Activated CD4-positive, alpha-beta T cell treated with anti-CD3 and anti-CD28 coated beads, Interleukin-2, amount 50 U/mL, for 1 hour (primary cell): ENCODE measurements around the gene RPS6KA2.

ENCODE experiments used
- DNase-seq: peaks from one replicate; pipeline ENCODE4 v3.0.0-alpha.2; 2020

RPS6KA2 gene

DNA sequence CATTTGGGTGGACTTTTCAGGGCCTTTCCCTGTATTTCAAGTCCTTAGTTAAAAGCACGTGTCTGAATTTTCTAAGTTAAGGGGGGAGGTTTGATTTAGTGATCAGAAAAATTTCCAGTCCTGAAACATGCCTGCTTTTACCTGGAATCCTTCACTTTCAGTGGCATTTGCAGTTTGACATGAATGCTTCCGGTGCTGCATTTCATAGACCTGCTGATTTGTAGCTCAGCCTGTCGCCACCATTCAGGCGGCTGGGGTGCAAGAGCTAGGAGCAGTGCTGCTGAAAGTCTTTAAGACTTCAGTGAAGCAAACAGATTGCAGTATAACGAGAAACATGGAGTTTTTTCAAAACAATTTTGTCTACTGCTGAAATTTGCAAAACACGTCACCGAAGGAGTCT, 14.0 kb downstream of the RPS6KA2 start:
- DNase-seq = no peak

DNA sequence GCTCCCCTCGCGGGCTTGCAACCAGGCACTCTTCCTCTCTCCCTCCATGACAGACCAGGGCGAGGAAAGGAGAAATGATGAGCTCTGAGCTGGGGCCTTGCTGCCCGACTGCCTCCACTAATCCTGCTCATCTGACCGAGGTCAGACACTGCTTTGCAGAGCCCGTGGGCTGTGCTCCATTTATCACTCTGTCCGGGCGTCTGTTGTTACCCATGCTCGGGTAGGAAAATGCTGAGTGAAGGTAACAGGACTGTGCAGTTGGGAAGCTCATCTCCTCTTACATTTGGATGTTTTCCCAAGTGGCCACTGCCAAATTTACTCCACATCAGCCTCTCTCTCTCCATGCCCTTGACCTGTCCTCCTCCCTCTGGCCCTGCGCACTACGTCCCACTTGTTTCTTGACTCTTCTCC, 14.6 kb downstream of the RPS6KA2 start:
- no peak for DNase-seq

GRCh38 chr6:166611631-166612030, 15.4 kb downstream of the RPS6KA2 start:
- DNase-seq = no peak

GRCh38 chr6:166610069-166610468, 17.0 kb downstream of the RPS6KA2 start:
- DNase-seq = no peak

GRCh38 chr6:166608774-166609173, 18.3 kb downstream of the RPS6KA2 start:
- no peak for DNase-seq

- DNase-seq = no peak
These were observed 21.3 kb downstream of the RPS6KA2 start for GRCh38 chr6:166605752-166606151.

DNA sequence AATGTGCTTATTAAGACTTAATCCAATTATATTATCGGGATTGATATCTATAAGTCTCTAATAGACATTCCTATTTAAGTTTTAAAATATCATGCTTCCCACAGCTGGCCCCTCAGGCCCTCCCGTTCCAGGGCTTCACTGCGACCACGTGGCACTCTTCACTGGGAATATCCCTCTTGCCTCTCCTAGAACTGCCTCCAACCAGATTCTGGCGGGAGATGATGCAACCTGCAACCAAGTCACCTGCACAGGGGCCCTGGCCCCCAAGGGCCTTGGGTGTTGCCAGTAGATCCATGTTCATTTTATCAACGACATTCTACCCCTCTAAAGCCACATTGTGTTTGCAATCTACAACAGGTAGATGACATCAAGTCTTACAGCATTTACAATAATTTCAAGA, 22.1 kb downstream of the RPS6KA2 start:
- no peak for DNase-seq

DNA sequence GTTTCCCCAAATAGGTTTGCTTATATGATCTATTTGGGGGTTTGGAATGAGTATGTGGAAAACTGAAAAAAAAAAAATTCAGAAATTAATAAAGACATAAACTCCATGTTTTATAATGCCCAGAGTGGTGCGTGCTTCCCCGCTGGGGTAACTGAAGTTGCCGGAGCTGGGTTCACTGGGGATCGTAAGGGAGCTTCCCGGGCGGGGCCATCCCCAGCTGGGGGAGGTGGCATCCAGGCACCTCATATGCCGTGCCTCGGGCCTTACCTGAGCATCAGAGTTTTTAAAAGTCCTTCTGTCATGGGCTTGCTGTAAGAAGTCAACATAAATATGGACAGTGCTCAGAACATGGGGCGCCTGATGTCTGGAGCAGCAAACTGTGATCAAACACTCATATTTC, 22.7 kb downstream of the RPS6KA2 start:
- DNase-seq = no peak

- DNase-seq = no peak
These were observed 23.9 kb downstream of the RPS6KA2 start for GRCh38 chr6:166603043-166603690.

GRCh38 chr6:166601956-166602355, 25.1 kb downstream of the RPS6KA2 start:
- no peak for DNase-seq

DNA sequence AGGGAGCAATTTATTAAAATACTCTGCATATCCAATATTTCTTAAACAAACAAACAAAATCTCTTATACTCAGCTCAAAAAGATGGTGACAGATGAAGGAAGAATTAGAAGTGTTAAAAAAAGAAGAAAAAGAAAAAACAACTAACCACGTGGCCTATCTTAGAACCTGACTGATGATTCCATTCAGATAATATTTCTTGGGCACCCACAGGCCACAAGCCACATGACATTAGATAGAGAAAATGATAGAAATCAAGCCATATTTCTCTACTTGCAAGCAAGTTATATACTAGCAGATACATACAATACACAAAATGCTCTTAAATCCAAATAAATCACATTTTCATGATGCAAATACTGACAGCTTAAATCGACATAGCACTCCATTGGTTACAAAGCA, 26.1 kb downstream of the RPS6KA2 start:
- no peak for DNase-seq

DNA sequence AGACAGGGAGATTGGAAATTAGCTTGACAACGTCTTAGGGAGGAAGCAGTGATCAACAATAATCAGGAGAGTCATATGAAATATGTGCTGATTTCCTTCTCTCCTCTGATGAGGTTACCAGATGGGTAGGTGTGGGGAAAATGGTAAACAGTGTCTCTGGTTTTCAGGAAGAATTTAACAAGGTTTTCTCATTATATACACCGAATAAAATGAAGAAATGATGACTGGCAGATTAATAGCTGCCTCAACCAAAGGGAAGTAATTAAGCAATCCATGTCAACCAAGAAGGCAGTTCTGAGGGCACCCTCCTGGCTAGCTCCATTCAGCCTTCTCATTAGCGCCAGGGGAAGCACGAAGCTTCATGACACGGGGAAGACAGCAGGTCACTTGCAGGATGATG, 27.8 kb downstream of the RPS6KA2 start:
- DNase-seq = no peak

DNA sequence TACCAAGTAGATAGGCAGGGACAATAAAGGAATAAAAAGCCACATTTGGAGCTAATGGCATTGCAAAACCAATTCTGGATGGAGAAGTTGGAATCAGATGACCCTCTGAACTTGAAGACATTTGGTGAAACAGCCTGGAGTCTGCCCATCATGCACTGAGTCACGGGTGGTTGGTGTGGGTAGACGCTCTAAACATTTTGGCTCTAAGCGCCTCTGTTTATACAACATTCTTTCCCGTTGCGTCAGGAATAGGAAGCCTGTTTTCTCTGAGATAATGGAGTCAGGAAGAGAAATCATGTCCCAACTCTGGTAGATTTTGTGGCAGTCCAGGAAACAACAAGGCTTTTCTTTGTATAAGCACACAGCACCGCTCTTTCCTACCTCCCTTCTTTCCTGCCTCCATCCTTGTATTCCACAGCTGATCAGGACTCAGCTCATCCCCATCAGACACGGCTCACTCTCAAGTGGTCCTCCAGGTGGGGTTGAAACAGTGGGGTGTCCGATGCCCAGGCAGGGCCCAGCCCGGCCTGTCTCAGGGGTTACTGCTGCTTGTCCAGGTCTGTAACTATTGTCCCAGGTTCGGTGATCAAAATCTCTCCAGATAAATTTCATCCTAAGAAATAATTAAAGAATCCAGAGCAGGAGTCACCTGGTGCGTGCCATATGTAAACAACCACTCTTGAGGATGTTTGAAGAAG, 28.5 kb downstream of the RPS6KA2 start:
- no peak for DNase-seq

DNA sequence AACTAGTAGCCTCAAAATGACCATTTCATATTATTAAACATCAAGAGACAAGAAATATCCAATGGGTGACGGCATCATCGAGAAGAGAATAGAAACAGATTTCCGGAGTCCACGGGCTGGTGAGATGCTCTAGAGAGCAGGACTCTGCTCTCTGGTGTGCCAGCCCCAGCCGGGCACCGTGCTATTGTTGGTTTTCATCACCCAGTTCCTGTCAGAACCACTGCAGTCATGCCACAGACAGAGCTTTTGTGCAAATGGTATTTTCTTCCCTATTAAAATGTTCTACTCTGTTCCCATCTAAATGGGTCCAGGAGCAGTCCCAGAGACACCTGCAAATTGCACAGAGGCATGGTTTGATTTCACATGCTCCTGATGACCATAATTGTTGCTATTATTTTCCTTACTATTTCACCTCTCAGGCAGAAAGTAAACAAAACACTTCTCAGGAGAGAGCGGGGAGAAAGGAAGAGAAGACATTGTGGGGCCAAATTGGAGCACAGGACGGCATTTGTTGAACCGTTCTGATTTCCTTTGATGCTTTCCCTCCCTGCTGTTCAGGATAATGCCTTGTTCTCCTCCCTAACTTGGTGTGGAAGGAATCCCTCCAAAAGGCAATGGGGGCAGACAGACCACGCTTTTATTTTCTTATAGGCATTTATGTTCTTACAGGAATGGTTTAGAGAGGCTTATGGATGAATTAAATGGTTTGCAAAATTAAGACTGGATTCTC, 29.2 kb downstream of the RPS6KA2 start:
- DNase-seq = no peak

DNA sequence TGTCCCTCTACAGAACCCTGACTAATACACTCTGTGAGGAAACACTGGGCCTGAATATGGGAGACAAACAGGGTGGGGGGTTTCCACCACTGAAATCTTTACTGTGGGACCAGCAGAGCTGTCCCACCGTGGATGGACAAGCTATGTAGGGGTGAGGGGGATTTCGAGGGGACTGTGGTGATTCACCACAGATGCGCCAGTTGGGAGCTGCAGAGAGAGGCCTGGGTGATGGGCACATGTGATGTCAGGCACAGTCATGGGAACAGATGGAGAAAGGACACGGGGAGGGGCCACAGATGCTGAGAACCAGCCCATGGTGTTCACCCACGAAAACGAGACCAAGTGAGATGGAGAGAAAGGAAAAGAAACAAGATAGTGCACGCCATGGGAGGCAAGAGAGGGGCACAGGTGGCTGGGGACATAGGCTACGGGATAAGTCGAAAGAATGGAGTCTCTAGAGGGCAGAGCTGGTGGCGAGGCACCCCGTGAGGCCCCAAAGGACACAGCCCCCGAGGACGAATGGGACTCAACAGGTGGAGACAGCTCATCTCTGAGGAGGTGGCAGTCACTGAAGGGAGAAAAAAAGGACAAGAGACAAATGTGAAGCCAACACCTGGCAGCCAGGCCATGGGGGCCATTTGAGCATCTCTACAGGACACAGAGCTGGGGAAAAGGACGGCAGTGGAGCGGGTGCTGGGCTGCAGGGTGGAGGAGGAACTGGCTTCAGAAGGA, 30.1 kb downstream of the RPS6KA2 start:
- DNase-seq = no peak

- DNase-seq = no peak
These were observed 31.1 kb downstream of the RPS6KA2 start for GRCh38 chr6:166595949-166596348.

- DNase-seq = no peak
These were observed 31.8 kb downstream of the RPS6KA2 start for GRCh38 chr6:166595061-166595780.

- no peak for DNase-seq
These were observed 34.2 kb downstream of the RPS6KA2 start for GRCh38 chr6:166592821-166593220.

DNA sequence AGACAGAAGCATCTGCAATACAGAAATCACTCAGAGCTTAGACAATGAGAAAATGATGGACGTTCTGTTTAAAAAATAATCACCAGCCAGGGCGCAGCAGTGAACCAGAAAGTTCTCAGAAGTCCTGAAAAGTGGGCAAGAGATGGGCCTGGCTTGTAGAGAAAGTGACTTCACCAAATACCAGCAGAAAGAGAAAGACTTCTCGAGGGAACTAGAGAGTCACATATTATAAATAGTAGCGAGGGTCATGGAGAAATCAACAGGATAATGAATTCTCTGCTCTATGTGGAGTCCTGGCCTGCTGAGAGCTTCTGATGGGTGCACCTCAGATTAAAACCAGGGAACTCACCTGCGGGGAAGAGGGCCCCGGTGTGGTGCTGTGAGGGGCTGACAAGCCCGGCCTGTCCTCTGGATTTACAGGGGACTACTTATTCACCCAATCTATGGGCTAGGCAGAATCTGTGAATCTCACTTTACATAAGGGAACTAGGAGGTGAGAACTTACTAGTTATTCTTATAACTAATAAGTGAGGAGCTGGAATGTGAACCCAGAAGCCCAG, 35.0 kb downstream of the RPS6KA2 start:
- no peak for DNase-seq

DNA sequence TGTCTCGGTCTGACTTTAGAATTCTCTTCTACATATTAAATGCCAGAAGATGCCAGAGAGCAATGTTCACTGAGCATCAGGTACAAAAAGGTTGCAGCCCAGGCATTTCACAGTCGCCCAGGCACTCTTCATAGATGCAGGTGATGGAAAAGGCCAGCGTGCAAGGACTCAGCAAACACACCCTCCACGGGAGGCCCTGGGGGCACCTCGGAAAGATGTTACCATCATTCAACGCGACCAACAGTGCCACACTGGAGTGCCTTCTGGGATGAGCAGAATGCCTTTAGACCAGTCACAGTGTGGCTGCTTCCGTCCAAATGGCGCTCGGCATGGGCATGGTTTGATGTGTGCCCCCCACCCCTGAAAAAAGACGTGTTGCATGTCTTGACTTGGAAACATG, 36.0 kb downstream of the RPS6KA2 start:
- DNase-seq = no peak

- no peak for DNase-seq
These were observed 37.1 kb downstream of the RPS6KA2 start for GRCh38 chr6:166589786-166590574.

GRCh38 chr6:166589337-166589731, 37.7 kb downstream of the RPS6KA2 start:
- DNase-seq = no peak
